Mesenteric fat pad (tissue), 1 donor: ENCODE measurements around the gene ANKZF1. TPM values are rescaled to one million over a fixed set of nuclear protein-coding genes. Genes with fewer than 3 reads are reported as not detected.

Source experiments
- DNase-seq: peaks from one replicate; pipeline ENCODE4 v3.0.0-alpha.2; 2020; ENCODE audit warnings: low spot score
- total RNA-seq: library from RNA; stranded (reverse); fragmentation: NEBNext Ultra II Directional; extraction: Animal tissue kit (Norgen Biotek cat#: 25700); gene quantifications from one replicate; pipeline ENCODE4 v1.2.1, GENCODE V29; 2021
- donor health status: DM: yes; HTN: yes; CAD: no.

ANKZF1 gene
- total RNA-seq, 1 donor from 2014 or later: 15.9 TPM

DNA sequence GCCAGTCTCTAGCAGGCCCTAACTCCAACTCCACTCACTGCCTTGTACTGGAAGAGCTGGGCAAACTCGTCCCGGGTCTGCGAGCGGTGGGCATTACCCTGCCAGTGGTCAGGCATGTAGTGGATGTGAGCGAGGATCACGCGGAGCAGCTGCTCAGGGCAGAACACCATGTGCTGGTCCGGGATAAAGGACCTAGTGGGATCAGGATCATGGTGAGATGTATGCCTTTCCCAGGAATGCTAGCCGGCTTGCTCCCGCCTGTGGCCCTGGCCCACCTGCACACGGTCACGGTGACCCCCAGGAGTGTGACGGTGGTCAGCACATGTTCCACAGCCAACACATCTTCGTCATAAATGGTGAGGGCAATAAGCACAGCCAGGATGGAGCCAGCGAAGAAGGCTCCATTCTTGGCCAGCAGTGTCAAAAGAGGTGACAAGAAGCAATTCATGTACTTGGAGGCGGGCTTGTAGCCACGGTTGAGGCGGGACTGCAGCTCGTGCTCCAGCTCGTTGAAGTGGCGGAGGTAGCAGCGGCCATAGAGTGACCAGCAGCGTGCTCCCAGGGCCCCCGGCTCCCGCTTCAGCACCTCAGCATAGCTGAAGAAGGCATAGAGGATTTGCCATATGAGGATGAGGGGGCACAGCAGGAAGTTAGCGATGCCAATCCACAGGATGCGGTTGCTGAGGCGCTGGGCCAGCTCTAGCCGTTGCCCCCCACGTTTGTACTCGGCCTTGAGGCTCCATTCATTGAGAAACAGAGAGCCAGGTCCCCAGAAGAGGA, 5.6 kb upstream of the ANKZF1 start:
- DNase-seq: no peak

DNA sequence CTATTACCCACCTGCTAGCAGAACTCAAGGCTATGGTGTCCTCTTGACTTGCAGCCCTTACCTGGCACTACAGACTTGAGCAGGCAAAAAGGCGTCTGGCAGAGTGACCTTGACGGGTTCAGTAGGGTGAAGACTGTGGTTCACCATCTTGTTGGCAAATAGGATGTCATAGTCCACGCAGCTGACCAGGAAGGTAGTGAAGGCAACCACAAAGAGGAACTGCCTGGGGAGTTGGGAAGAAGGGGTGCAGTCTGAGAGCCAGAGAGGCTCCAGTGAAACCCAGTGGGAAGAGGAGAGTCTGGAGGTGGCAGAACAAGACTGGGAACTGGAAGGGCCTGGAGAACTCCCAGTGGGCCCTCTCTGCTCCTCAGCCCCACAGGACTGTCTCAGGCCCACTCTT, 4.3 kb upstream of the ANKZF1 start:
- no peak for DNase-seq

DNA sequence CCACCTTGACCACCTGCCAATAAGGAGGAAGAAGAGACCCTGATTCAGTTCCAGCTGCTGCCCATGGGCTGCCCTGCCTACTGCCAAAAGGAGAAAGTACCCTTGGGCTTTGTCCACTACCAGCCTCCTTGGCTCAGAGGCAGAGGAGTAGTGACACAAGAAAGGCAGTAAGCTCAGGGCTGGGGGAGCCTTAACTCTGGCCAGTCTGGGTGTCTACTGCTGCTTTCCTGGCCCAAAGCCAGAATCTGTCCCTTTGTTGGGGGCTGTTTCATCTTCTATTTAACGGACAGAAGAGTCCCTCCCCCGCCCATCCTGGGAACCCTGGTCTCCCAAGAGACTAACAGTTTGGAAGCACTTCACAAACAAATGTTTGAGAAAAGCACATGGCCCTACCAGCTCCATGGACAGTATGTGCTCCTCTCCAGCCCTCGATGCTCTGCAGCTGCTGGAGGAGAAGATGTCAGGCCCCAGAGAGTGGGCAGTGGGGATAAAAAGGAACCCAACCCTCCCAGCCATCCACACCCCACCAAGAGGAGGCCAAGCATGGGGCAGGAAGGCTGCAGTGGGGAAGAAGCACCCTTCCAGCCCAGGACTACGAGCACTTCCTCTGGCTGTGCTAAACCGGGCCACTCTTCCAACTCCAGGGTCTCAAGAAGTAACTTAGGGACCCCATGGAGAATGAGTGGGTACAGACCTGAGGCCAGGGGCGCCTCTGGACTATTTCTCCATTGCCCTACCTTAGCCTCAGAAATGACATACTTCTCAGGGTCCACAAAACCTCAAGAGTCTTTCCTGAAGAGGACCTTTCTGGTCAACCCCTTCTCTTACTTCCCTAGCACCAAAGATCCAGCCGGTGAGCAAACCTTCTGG, 1.3 kb upstream of the ANKZF1 start:
- no peak for DNase-seq

GRCh38 chr2:219228911-219229304, 698 bp upstream of the ANKZF1 start:
- DNase-seq: no peak

DNA sequence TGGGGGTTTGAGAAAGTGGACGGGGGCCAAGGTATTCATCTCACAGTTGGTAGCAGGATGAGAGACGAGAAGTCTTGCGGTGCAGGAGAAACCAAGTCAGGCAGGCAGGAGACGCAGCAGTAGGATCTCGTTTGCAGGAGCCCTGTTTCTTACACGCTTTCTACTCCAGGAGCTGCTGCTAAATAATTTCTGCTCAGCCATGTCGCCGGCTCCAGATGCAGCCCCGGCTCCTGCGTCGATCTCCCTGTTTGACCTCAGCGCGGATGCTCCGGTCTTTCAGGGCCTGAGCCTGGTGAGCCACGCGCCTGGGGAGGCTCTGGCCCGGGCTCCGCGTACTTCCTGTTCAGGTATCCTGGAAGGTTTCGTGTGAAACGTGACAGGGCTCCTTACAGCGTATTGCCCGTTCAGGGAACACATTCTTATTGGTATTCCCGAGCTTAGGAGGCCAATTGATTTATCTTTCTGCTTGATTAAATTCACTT, 494 bp downstream of the ANKZF1 start:
- no peak for DNase-seq

DNA sequence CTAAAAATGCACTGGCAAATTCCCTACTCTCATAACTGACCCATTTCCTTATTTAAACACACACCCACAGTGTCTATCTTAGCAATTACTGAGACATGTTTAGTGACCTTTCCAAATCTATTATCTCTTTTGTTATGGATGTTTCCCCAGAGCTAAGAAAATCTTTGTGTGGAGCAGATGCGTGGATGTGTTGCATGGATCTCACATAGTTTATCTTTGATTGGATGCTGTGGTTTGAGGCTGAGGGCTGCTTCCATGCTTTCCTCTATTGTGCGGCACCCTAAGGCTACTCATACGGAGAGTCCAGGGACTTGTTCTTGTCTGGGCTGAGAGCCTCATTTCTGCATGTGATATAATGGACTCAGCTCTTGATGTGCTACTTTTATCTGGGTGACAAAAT, 4.7 kb downstream of the ANKZF1 start:
- DNase-seq: no peak

GRCh38 chr2:219243291-219243761, 13.7 kb downstream of the ANKZF1 start:
- DNase-seq: no peak

DNA sequence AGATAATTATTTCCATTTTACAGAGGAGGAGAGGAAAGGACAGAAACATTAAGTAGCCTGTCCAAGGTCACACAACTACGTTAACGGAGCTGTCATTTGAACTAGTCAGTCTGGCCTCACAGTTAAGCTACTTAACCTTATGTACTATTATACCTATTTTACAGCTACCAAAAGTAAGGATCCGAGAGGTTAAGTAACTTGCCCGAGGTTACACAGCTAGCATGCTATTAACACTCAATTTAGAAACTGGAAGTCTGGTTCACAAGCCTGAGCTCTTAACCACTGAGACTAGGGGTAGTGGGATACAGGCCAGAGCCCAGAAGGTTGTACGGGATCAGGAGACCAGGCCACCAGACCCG, 15.2 kb downstream of the ANKZF1 start:
- no peak for DNase-seq

- peak; percentile 99 for DNase-seq
These were observed 15.7 kb downstream of the ANKZF1 start, which contains the start of the genes GLB1L and STK16 for GRCh38 chr2:219245148-219245898. GLB1L (minus strand) TSS chr2:219245444; CDS start chr2:219243573, 1,871 bp downstream. STK16 (plus strand) TSS chr2:219245479; CDS start chr2:219246000, 521 bp downstream.

GRCh38 chr2:219245899-219246230, 16.3 kb downstream of the ANKZF1 start:
- no peak for DNase-seq

- DNase-seq: no peak
These were observed 17.0 kb downstream of the ANKZF1 start for GRCh38 chr2:219246559-219246958.

DNA sequence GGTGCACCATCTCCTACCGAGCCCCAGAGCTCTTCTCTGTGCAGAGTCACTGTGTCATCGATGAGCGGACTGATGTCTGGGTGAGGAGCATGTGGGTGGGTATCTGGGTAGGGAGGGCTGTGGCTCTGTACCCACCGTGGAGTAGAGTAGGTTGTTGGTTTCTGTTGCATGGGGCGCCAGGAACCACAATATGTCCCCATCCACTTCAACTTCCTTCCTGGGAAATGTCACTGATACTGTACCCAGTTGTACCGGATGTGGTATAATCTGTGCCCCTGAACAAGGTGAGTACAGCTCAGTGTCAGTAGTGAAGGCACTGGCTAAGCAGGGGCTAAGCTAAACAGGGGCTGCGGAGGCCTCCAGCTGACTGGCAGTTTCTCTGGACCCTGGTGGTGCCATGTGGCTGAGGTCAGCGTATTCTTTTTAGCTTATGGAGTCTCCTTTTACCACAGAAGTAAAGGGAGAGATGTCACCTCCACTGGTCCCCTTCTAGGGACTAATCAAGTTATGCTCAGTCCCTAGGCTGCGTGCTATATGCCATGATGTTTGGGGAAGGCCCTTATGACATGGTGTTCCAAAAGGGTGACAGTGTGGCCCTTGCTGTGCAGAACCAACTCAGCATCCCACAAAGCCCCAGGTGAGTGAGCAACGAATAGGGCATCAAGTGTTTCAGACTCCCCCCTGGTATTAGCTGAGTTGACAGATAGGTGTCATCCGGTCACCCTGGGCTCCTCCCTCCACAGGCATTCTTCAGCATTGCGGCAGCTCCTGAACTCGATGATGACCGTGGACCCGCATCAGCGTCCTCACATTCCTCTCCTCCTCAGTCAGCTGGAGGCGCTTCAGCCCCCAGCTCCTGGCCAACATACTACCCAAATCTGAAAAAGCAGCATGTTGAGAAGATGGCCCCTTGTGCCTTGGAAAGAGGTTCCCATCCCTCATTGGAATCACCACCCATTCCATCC, 18.4 kb downstream of the ANKZF1 start:
- DNase-seq: no peak

DNA sequence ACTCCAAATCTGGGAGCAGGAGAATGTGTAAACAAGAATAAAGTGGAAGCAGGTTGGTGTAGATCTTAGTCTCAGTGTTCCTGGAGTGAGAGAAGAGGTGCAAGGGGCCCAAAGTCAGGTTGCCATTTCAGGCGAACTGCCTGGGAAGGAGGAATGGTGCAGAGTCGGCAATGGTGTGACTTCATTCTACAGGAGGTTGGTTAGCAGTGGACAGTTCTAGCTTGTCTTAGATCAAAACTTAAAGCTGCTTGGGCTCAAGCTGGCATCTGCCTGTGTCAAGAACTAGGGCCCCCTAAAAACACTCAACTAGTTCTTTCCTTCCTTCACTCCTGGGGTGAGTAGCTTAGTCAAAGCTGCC, 19.2 kb downstream of the ANKZF1 start:
- DNase-seq: no peak

- no peak for DNase-seq
These were observed 19.8 kb downstream of the ANKZF1 start for GRCh38 chr2:219249203-219249980.

GRCh38 chr2:219250049-219250781, 20.6 kb downstream of the ANKZF1 start:
- no peak for DNase-seq

DNA sequence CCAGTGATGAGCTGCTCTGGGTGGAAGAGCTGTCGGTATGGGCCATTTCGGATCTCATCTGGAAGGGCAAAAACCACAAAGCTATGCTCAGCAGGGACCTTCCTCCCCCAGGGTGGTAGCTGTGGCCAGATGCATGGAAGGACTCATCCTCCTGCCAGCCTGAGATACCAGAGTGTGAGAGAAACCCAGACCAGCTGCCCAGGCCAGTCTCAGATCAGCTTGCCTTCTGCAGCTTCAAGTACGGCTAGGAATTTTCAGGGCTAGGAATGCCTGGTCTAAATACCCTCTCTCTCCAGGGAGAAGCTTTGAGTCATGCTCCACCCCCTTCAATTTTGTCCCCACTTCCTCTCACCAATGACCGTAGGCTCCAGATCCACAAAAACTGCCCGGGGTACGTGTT, 22.1 kb downstream of the ANKZF1 start:
- no peak for DNase-seq

- DNase-seq: no peak
These were observed 22.5 kb downstream of the ANKZF1 start for GRCh38 chr2:219252084-219252483.

DNA sequence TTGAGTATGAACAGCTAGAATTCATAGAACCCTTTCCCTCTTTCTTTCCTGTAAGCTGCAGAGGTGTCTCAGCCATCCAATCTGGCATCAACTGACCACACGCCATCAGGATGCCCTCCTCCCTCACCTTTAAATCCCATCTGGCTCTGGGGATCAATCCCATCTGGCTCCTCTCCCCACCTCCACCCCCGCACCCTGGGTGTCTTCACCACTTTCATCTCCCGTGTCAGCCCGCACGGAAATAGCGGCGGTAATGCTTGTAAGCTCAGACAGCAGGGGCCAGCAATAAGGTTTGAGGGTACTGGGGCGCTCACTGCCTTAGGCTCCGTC, 22.9 kb downstream of the ANKZF1 start:
- no peak for DNase-seq
